ENCODE data around the gene ZNF473. TPM values are rescaled to one million over a fixed set of nuclear protein-coding genes. Genes with fewer than 3 reads are reported as not detected.

The ZNF473 gene
- polyA plus RNA-seq, 1 donor (not counting 4 experiments of a cell fraction or from before 2014, with no cell fraction given) = 7.7 TPM

DNA sequence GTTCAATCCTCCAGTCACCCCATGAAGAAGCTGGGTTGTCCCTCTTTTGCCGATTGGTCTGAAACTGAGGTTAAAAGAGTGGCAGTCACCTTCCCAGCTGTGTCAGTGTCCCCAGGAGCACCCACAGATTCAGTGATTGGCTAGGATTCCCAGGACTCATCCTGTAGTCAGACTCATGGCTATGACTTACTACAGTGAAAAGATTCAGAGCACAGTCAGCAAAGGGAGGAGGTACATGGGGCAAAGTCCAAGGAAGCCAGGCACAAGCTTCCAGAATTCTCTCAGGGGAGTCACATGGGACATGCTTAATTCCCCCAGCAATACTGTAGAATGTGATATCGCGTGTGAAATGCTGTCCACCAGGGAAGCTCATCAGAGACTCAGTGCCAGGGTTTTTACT is 14.2 kb downstream of the ZNF473 start:
- dilution Hi-C loops (cut with MboI; ENCODE audit: extremely low pct_ligation_motif_present, low sequenced_read_pairs) = no loop called here
- DNase-seq (ENCODE audit: low read depth, low spot score) = no peak

GRCh38 chr19:50040967-50041366 is 15.2 kb downstream of the ZNF473 start:
- DNase-seq (ENCODE audit: low read depth, low spot score) = no peak
- Histone ChIP-seq H4K20me1 (ENCODE audit: control insufficient read depth, extremely low read depth, insufficient read depth, low read length) (no peaks in the 10 kb centered on the region), H3K79me2 (ENCODE audit: control insufficient read depth, insufficient read depth, low read length) (peaks cover 2% of the 10 kb centered on the region), H3K36me3 (ENCODE audit: control insufficient read depth in 2 of 2, extremely low read depth in 1 of 2, insufficient read depth in 2 of 2, low read length in 2 of 2) (peaks cover 52 to 64% of the 10 kb centered on the region in 2 experiments), H3K9me1 (ENCODE audit: control insufficient read depth, extremely low read depth, insufficient read depth, low read length) (no peaks in the 10 kb centered on the region), H3K27me3 (ENCODE audit: control insufficient read depth, extremely low read depth, insufficient read depth, low read length) (no peaks in the 10 kb centered on the region), H2AFZ (ENCODE audit: control insufficient read depth, low read length) (no peak overlapping the region), H3K4me3 (ENCODE audit: control insufficient read depth in 2 of 3, extremely low read depth in 1 of 3, insufficient read depth in 2 of 3, low read depth in 1 of 3, low read length in 3 of 3) (no peak overlapping the region), H3K4me1 (ENCODE audit: control insufficient read depth, extremely low read depth, insufficient read depth, low read length) (peaks cover 11% of the 10 kb centered on the region), H3K27ac (ENCODE audit: control insufficient read depth, insufficient read depth, low read length) (no peak overlapping the region), H3K9me3 (ENCODE audit: control insufficient read depth, low read depth, low read length) (peaks cover 27% of the 10 kb centered on the region), H3K9ac (ENCODE audit: control insufficient read depth, extremely low read depth, insufficient read depth, low read length) (no peak overlapping the region), H3K4me2 (ENCODE audit: control insufficient read depth, extremely low read depth, insufficient read depth, low read depth, low read length) (no peak overlapping the region)
- TF ChIP-seq EZH2 (IDR thresholded peaks at IDR 0.05; ENCODE audit: low read length) = no peak
- TF ChIP-seq, protein P1, sequence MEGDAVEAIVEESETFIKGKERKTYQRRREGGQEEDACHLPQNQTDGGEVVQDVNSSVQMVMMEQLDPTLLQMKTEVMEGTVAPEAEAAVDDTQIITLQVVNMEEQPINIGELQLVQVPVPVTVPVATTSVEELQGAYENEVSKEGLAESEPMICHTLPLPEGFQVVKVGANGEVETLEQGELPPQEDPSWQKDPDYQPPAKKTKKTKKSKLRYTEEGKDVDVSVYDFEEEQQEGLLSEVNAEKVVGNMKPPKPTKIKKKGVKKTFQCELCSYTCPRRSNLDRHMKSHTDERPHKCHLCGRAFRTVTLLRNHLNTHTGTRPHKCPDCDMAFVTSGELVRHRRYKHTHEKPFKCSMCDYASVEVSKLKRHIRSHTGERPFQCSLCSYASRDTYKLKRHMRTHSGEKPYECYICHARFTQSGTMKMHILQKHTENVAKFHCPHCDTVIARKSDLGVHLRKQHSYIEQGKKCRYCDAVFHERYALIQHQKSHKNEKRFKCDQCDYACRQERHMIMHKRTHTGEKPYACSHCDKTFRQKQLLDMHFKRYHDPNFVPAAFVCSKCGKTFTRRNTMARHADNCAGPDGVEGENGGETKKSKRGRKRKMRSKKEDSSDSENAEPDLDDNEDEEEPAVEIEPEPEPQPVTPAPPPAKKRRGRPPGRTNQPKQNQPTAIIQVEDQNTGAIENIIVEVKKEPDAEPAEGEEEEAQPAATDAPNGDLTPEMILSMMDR (optimal IDR thresholded peaks at IDR 0.05 in 1 of 3, IDR thresholded peaks at IDR 0.05 in 1 of 3, conservative IDR thresholded peaks at IDR 0.05 in 1 of 3; ENCODE audit: extremely low read depth in 1 of 3, insufficient read depth in 2 of 3, low read length in 3 of 3) = no peak
- no peak for FAIRE-seq
- dilution Hi-C loops (cut with MboI; ENCODE audit: extremely low pct_ligation_motif_present, low sequenced_read_pairs) = no loop called here

More for the DNA sequence above, 14.2 kb downstream of the ZNF473 start:
- Histone ChIP-seq H3K27ac (ENCODE audit: control insufficient read depth, insufficient read depth, low read length) (no peak overlapping the region), H3K4me1 (ENCODE audit: control insufficient read depth, extremely low read depth, insufficient read depth, low read length) (peaks cover 11% of the 10 kb centered on the region), H3K9me1 (ENCODE audit: control insufficient read depth, extremely low read depth, insufficient read depth, low read length) (no peaks in the 10 kb centered on the region), H3K79me2 (ENCODE audit: control insufficient read depth, insufficient read depth, low read length) (peaks cover 6% of the 10 kb centered on the region), H3K4me3 (ENCODE audit: control insufficient read depth in 2 of 3, extremely low read depth in 1 of 3, insufficient read depth in 2 of 3, low read depth in 1 of 3, low read length in 3 of 3) (no peak overlapping the region), H3K9ac (ENCODE audit: control insufficient read depth, extremely low read depth, insufficient read depth, low read length) (no peak overlapping the region), H3K36me3 (ENCODE audit: control insufficient read depth in 2 of 2, extremely low read depth in 1 of 2, insufficient read depth in 2 of 2, low read length in 2 of 2) (peaks cover 44 to 54% of the 10 kb centered on the region in 2 experiments), H3K4me2 (ENCODE audit: control insufficient read depth, extremely low read depth, insufficient read depth, low read depth, low read length) (no peak overlapping the region), H3K27me3 (ENCODE audit: control insufficient read depth, extremely low read depth, insufficient read depth, low read length) (no peaks in the 10 kb centered on the region), H4K20me1 (ENCODE audit: control insufficient read depth, extremely low read depth, insufficient read depth, low read length) (no peaks in the 10 kb centered on the region), H2AFZ (ENCODE audit: control insufficient read depth, low read length) (no peak overlapping the region), H3K9me3 (ENCODE audit: control insufficient read depth, low read depth, low read length) (peaks cover 17% of the 10 kb centered on the region)
- no peak for TF ChIP-seq EZH2 (IDR thresholded peaks at IDR 0.05; ENCODE audit: low read length)
- TF ChIP-seq, protein P1 (optimal IDR thresholded peaks at IDR 0.05 in 1 of 3, IDR thresholded peaks at IDR 0.05 in 1 of 3, conservative IDR thresholded peaks at IDR 0.05 in 1 of 3; ENCODE audit: extremely low read depth in 1 of 3, insufficient read depth in 2 of 3, low read length in 3 of 3) = no peak
- no peak for FAIRE-seq

Measured in keratinocyte (primary cell).